HG03354 (cell line): ENCODE results near the gene LRRTM1.

ENCODE experiments used
- ATAC-seq: cut with Tn5 transposase; IDR thresholded peaks from one replicate; pipeline ENCODE4 v1.9.1; 2021; ENCODE audit warnings: mild to moderate bottlenecking; ENCODE audit not compliant: unreplicated experiment, poor library complexity, severe bottlenecking

Gene LRRTM1

GRCh38 chr2:80303006-80303908, 1.3 kb downstream of the LRRTM1 start:
- no peak for ATAC-seq

DNA sequence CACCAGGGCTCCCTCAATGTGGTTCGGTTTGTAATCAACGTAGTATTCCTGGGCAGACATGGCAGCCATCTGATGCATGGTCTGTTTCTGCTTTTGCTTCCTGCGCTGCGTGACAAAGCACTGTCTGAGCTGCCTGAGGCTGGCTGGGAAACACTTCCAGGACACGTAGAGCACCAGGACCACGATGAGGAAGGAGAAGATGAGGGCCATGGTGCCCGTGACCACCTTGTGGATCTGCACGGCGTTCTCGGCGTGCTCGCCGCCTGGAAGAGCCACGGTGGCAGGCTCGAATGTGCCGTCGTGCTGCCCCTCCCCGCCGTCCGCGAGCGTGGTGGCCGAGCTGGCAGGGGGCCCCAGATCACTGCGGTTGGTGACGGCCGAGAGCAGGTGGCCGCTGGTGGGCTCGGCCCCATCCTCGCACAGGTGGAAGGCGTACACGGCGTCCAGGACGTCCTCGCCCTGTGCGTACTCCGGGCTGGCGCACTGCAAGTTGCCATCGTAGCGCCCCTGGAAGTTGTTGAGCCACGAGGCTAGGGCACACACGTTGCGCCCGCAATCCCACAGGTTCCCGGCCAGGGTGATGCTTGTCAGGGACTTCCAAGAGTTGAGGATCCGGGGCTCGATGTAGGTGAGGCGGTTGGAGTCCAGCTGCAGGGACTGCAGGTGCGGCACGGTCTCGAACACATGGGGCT, 2.1 kb downstream of the LRRTM1 start:
- no peak for ATAC-seq

GRCh38 chr2:80302001-80302313, 2.6 kb downstream of the LRRTM1 start:
- no peak for ATAC-seq

DNA sequence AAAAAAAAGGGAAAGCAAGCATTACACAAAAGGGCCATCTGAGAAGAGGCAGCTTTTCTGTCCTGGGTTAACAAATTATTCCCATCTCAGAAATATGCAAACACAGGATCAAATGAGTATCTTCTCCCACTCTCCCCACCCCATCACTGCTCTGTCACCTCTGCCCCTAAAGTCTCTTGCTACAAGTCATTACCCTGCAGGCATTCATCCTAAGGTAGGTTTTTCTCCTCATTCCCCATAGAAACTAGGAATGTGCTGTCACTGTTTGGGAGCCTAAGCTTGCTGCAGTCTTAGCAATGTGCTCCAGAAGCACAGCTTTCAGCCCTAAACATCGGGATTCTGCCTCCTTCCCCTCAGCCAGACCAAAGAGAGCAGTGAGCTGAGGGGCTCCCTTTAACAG, 3.6 kb downstream of the LRRTM1 start:
- no peak for ATAC-seq

DNA sequence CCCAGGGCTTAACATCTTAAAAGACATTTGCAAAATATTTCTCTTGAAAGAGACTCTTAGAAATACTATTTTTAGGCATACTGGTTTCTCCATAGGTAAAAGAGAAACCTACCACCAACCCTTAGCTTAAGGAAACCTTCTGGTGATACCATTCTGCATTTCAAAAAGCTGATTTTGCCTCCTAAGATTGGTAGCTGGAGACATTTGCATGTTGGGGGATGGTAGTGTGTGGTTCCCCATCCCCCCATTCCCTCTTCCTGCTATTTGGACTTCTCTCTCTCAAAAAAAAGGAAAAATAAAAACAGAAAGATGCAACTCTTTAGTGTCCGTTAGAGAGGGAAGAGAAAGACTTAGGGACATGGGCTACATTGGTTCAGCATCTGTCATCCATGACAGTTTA, 4.2 kb downstream of the LRRTM1 start:
- no peak for ATAC-seq

DNA sequence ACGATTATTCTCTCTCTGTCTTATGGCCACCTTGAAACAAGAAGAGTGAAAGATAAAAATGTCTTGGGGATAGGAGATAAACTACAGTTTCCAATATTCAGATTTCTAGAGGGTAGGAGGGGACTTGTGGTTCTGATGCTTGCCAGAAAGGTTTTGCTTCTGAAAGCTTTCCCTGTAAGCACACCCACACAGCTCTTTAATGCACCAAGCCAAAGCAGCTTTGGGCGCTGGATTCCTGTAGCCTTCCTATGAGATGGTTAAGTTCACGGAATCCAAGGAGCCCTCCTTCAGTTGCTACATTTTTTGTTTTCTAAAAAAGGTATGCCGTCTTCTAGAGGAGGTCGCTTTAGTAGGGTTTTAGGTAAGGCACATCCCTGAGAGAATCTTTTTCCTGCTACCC, 4.9 kb downstream of the LRRTM1 start:
- ATAC-seq, result no peak

DNA sequence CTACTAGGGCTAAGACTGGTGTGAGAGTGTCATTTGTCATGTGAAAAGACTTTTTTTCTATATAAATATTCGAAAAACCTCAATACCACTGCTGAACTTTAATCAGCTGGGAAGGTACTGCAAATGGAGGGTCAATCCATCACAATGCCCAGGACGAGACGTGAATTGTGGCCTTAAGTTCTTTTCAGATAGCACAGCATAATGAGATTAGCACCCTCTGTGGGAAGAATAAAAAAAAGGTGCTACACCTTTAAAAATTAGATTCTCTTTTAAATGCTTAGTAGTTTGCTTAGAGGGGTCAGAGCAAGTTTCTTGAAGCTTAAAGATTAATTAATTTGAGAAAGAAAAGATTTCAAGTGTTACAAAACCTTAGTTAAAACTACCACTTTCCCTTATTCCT, 5.6 kb downstream of the LRRTM1 start:
- no peak for ATAC-seq

DNA sequence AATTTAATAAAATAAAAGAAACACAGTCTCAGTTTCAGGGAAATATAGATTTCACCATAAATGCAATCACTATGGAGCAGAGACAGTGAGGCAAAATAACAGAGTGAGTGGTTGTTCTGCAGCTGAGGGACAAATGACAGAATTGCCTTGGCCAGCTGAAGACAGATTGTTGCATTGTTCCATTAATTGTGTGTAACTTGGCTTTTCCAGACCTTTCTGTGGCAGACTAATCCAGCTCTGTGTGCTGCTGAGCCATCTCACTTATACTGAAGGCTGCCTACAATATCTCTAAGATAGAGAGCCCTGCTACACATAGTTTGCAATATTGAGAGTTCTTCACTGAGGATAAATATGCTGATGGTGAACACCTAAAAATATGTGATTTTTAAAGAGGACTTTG, 11.5 kb downstream of the LRRTM1 start:
- no peak for ATAC-seq

GRCh38 chr2:80292474-80292873, 12.1 kb downstream of the LRRTM1 start:
- ATAC-seq, result no peak

GRCh38 chr2:80291656-80292055, 12.9 kb downstream of the LRRTM1 start:
- ATAC-seq, result no peak

DNA sequence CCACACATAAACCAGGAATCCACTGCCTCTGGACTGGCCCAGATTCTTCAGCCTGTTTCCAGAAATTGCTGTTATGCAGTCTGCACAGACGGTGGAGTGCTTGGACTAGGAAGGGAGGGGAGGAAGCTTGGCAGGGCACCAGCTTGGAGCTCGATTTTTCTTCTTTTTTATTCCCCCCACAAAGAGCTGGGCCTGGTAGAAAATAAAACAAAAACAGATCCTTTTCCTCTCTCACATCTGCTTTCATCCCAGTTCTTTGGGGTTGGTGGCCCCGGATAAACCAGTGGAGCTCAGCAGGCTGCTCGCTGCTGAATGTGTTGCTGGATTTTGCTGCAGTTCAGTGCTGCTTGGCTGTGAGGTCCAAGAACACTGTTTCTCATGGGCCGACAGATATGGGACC, 16.0 kb downstream of the LRRTM1 start:
- no peak for ATAC-seq

DNA sequence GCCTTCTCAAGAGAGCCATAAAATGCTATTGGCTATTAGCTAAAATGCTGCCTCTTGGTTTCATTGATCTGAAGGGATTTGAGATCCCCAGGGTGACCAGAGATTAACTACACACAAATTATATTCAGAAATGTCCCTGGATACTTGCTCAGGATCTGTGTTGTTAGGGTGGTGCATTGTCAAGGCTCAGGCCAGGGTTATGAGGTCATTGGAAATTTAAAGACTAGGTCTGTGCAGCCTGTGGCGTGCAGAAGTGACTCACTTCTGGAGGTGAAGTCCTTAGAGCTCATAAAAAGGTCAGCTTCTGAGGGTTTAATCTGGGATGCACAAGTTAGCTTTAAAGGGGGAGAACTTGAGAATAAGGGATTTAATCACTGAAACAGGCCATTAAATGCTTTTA, 23.5 kb downstream of the LRRTM1 start:
- ATAC-seq, result no peak

DNA sequence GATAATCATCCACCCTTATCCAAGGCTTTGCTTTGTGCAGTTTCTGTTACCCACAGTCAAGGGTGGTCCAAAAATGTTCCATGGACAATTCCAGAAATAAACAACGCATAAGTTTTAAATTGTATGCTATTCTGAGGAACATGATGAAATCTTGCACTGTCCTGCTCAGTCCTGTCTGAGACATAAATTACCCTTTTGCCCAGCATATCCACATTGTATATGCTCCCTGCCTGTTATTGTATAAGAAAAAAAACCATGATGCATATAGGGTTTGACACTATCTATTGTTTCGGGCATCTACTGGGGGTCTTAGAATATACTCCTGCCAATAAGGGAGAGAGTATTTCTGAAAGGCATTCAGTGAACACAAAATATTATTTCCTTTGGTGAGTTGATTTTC, 24.0 kb downstream of the LRRTM1 start:
- no peak for ATAC-seq

GRCh38 chr2:80269806-80270205, 34.7 kb downstream of the LRRTM1 start:
- no peak for ATAC-seq

DNA sequence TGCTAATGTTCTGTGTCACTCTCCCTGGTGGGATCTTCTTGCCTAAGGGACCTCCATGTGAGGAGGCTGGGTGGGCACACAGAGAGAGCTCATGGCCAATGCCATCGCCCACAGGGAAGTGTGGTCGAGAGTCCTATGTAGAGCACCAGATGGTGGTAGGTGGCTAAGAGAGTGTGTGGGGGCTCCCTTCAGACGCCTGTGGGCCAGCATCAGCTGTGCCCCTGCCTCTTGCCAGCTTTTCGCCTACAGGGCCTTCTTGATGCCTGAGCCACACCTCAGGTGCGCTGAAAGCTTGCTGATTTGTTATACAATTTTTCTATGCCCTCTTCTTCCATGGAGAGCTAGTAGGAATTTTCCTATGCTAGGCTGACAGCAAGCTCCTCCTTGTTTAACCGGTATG, 38.3 kb downstream of the LRRTM1 start:
- no peak for ATAC-seq

DNA sequence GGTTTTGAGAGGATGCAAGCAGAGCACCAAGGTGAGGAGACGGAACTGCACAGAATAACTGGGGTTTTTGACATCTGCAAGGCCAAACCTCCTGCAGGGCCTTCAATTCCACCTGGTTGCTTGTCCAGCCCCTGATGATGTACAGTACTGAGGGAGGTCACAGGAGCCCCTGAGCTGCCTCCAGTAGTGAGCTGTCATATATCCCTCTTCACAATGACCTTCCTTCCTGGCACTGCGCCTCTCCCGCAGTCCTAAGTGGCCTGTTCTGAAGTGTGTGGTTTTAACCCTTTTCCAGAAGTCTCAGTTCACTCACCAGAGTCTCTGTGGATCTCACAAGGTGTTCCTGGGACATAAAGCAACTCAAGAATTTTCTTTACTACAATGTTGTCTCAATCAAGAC, 45.3 kb downstream of the LRRTM1 start:
- no peak for ATAC-seq

DNA sequence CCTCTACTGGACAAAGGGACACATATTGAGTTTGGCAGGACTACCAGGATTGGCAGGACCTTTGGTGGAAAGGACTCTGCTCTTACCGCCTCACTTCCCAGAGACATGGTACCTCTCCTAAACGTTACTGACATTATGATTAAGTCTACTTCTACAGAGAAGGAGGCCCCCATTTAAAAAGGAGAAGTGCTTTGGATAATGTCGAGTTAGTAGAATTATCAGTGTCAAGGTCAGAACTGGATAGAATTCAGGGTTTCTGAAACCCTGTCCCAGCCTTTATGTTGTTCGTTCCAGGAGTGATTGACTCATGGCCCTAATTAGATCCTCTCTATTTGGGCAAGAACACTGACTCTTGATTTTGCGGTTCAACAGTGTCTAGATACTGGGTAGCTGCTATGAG, 45.8 kb downstream of the LRRTM1 start:
- ATAC-seq, result no peak

- no peak for ATAC-seq
Measured at GRCh38 chr2:80258341-80258740, 46.2 kb downstream of the LRRTM1 start.

DNA sequence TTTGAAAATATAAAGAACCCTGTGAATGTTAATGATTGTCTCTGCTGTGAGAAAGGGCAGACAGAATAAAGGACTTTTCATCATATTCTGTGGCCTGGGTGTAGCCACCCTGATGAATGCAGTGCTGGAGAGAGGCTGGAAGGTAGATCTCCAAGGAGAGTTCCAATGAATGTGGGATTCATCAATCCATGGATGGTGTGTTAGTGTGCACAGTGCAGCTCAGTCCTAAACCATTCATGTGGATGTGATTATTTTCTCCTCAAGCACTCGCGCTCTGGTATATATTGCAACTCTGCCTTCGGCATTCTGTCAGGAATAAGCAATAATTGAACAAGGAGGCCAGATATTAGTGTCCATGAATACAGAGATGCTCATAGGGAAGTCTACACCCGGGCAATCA, 47.1 kb downstream of the LRRTM1 start:
- ATAC-seq, result no peak

GRCh38 chr2:80256782-80257167, 47.8 kb downstream of the LRRTM1 start:
- ATAC-seq, result no peak

GRCh38 chr2:80255918-80256781, 48.4 kb downstream of the LRRTM1 start:
- no peak for ATAC-seq
